ENCODE results near the gene SF3A1.

SF3A1 gene

GRCh38 chr22:30284172-30284571 is 72.5 kb downstream of the SF3A1 start:
- H3K4me3 ChIP-seq (replicated peaks; ENCODE audit: low read depth, low read length), result no peak overlapping the region
- no peak for DNase-seq (ENCODE audit: low read depth)
- TF ChIP-seq CTCF (IDR thresholded peaks at IDR 0.05; ENCODE audit: low read length, missing control alignments), result no peak

GRCh38 chr22:30283342-30283741 is 73.4 kb downstream of the SF3A1 start:
- H3K4me3 ChIP-seq (replicated peaks; ENCODE audit: low read depth, low read length), result no peak overlapping the region
- TF ChIP-seq CTCF (IDR thresholded peaks at IDR 0.05; ENCODE audit: low read length, missing control alignments), result no peak
- DNase-seq (ENCODE audit: low read depth), result no peak

DNA sequence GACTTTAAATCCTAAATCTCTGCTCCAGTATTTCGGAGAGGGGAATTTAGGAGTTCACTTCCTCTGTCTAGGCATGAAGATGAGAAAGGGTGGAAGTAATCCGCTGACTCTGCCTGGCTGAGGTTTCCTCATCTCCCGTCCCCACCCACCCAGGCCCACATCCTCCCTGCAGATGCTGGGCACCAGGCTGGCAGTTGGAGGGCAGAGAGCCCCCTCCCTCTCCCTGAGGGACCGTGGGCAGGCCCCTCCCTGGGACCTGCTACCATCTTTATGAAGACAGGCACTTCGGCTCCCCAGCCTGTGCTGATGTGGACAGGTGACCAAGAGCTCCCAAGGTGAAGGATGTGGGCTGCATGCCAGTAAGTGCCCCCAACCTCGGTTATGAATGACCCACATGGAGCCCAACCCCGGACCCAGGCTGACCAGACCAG is 74.1 kb downstream of the SF3A1 start:
- no peak overlapping the region for H3K4me3 ChIP-seq (replicated peaks; ENCODE audit: low read depth, low read length)
- DNase-seq (ENCODE audit: low read depth), result no peak
- TF ChIP-seq CTCF (IDR thresholded peaks at IDR 0.05; ENCODE audit: low read length, missing control alignments), result no peak
